SK-N-SH treated with all-trans-retinoic acid at 6 μM for 48 hours (cell line): ENCODE results near the gene SFXN5.

ENCODE experiments used
- ATAC-seq: fragments of 200-7000 bp; cut with Tn5 transposase; 3 replicates; pipeline ENCODE4 v1.9.1; 2020; ENCODE audit warnings: mild to moderate bottlenecking, moderate library complexity
- ARNTL ChIP-seq: fragments of 450-650 bp; formaldehyde crosslinking; IDR thresholded peaks from 2 replicates; pipeline ENCODE4 v1.5.0; 2020; ENCODE audit warnings: low read depth, mild to moderate bottlenecking, moderate library complexity, borderline replicate concordance
- BACH2 ChIP-seq: fragments of 250-450 bp; sonication (Bioruptor Pico); IDR thresholded peaks from 2 replicates; pipeline ENCODE4 v1.9.0; 2021; ENCODE audit warnings: mild to moderate bottlenecking, borderline replicate concordance
- CSDC2 ChIP-seq: fragments of 250-450 bp; sonication (Bioruptor Pico); IDR thresholded peaks from 2 replicates; pipeline ENCODE4 v1.5.0; 2020; ENCODE audit warnings: mild to moderate bottlenecking, moderate library complexity
- ESRRG ChIP-seq: fragments of 250-450 bp; sonication (Bioruptor Pico); IDR thresholded peaks from 2 replicates; pipeline ENCODE4 v1.6.1; 2021; ENCODE audit warnings: mild to moderate bottlenecking
- GLIS3 ChIP-seq: fragments of 250-450 bp; sonication (Bioruptor Pico); IDR thresholded peaks from 2 replicates; pipeline ENCODE4 v1.5.0; 2020; ENCODE audit warnings: mild to moderate bottlenecking, moderate library complexity
- ISL1 ChIP-seq: fragments of 250-450 bp; sonication (Bioruptor Pico); IDR thresholded peaks from 2 replicates; pipeline ENCODE4 v2.1.2; 2022; ENCODE audit warnings: mild to moderate bottlenecking, moderate library complexity
- OSR1 ChIP-seq: fragments of 250-450 bp; sonication (Bioruptor Pico); IDR thresholded peaks from 2 replicates; pipeline ENCODE4 v1.8.0; 2022; ENCODE audit warnings: moderate library complexity, mild to moderate bottlenecking, inconsistent platforms
- PPARA ChIP-seq: fragments of 250-450 bp; sonication (Bioruptor Pico); IDR thresholded peaks from 2 replicates; pipeline ENCODE4 v1.5.0; 2020; ENCODE audit warnings: mild to moderate bottlenecking, borderline replicate concordance
- RARB ChIP-seq: fragments of 250-450 bp; sonication (Bioruptor Pico); IDR thresholded peaks from 2 replicates; pipeline ENCODE4 v1.8.0; 2021; ENCODE audit warnings: mild to moderate bottlenecking, moderate library complexity
- SNAI2 ChIP-seq: fragments of 250-450 bp; sonication (Bioruptor Pico); IDR thresholded peaks from 2 replicates; pipeline ENCODE4 v1.5.0; 2020; ENCODE audit warnings: mild to moderate bottlenecking, moderate library complexity
- TCF4 ChIP-seq: fragments of 250-450 bp; sonication (Bioruptor Pico); IDR thresholded peaks from 2 replicates; pipeline ENCODE4 v1.8.0; 2021; ENCODE audit warnings: mild to moderate bottlenecking, moderate library complexity, borderline replicate concordance
- TOX ChIP-seq: fragments of 250-450 bp; sonication (Bioruptor Pico); IDR thresholded peaks from 2 replicates; pipeline ENCODE4 v1.8.0; 2021; ENCODE audit warnings: mild to moderate bottlenecking, moderate library complexity, borderline replicate concordance
- ZFP3 ChIP-seq: fragments of 250-450 bp; sonication (Bioruptor Pico); IDR thresholded peaks from 2 replicates; pipeline ENCODE4 v1.5.0; 2020; ENCODE audit warnings: mild to moderate bottlenecking, moderate library complexity
- ZFP30 ChIP-seq: fragments of 450-650 bp; formaldehyde crosslinking; IDR thresholded peaks from 2 replicates; pipeline ENCODE4 v1.5.0; 2022; ENCODE audit warnings: mild to moderate bottlenecking, moderate library complexity
- ZNF565 ChIP-seq: fragments of 450-650 bp; formaldehyde crosslinking; conservative IDR thresholded peaks from 2 replicates; pipeline ENCODE4 v1.5.0; 2020; ENCODE audit warnings: low read depth, mild to moderate bottlenecking, moderate library complexity
- ZNF70 ChIP-seq: fragments of 450-650 bp; formaldehyde crosslinking; IDR thresholded peaks from 2 replicates; pipeline ENCODE4 v1.5.0; 2020; ENCODE audit warnings: mild to moderate bottlenecking, moderate library complexity
- ZNF8 ChIP-seq: fragments of 450-650 bp; formaldehyde crosslinking; IDR thresholded peaks from 2 replicates; pipeline ENCODE4 v1.5.0; 2020; ENCODE audit warnings: mild to moderate bottlenecking, moderate library complexity
- TF ChIP-seq, protein P1 (sequence below): fragments of 250-450 bp; sonication (Bioruptor Pico); IDR thresholded peaks from 2 replicates; pipeline ENCODE4 v1.5.1; 2020; ENCODE audit warnings: low read depth, mild to moderate bottlenecking, moderate library complexity
- TF ChIP-seq, protein P2 (sequence below): fragments of 250-450 bp; sonication (Bioruptor Pico); IDR thresholded peaks from 2 replicates; pipeline ENCODE4 v1.8.0; 2021; ENCODE audit warnings: low read depth, mild to moderate bottlenecking, moderate library complexity, borderline replicate concordance
- TF ChIP-seq, protein P3 (sequence below): fragments of 250-450 bp; sonication (Bioruptor Pico); IDR thresholded peaks from 2 replicates; pipeline ENCODE4 v1.5.1; 2021; ENCODE audit warnings: mild to moderate bottlenecking, moderate library complexity
- TF ChIP-seq, protein P4 (sequence below): fragments of 250-450 bp; sonication (Bioruptor Pico); IDR thresholded peaks from 2 replicates; pipeline ENCODE4 v1.8.0; 2020; ENCODE audit warnings: mild to moderate bottlenecking, moderate library complexity, borderline replicate concordance
- TF ChIP-seq, protein P5 (sequence below): fragments of 250-450 bp; sonication (Bioruptor Pico); IDR thresholded peaks from 2 replicates; pipeline ENCODE4 v1.5.0; 2020; ENCODE audit warnings: mild to moderate bottlenecking, moderate library complexity

Gene SFXN5

DNA sequence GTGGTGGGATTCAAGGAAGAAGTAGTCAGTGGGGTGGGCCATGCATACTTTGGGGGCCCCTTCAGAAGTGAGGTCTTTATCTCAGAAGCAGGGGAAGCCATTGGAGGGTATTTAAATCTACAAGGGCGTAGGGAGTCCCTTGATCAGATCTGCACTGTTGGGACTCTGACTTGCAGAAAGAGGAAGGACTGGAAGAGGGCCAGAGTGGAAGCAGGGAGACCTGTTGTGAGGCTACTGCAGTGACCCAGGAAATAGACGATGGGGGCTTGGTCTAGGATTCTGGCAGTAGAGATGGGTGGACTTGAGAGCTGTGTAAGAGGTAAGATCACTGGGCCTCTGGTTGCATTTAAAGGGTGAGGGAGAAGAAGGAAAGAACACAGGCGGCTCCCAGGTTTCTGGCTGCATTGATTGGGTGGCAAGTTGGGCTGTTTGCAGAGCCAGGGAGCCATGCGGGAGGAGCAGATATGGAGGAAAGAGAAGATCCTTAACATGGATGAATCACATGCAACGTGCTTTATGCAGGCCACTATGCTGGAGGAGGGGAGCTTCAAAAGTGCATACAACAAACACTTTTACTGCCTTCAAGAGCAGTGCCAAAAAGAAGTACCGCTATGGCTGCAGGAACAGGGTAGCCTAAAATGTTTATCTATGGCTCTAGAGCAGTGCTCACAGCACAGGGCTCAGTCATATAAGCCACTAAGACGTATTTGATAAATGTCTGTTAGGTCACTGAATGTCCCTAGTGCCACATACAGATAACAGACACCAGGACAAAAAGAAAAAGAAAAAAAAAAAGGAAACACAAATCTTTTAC is 2.3 kb downstream of the SFXN5 start:
- ATAC-seq = no peak
- no peak for TF ChIP-seq PPARA (CRISPR knock-in tag)
- TF ChIP-seq ZFP3 (CRISPR knock-in tag) = no peak
- no peak for TF ChIP-seq ZNF565
- TF ChIP-seq, protein P1, sequence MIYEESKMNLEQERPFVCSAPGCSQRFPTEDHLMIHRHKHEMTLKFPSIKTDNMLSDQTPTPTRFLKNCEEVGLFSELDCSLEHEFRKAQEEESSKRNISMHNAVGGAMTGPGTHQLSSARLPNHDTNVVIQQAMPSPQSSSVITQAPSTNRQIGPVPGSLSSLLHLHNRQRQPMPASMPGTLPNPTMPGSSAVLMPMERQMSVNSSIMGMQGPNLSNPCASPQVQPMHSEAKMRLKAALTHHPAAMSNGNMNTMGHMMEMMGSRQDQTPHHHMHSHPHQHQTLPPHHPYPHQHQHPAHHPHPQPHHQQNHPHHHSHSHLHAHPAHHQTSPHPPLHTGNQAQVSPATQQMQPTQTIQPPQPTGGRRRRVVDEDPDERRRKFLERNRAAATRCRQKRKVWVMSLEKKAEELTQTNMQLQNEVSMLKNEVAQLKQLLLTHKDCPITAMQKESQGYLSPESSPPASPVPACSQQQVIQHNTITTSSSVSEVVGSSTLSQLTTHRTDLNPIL (CRISPR knock-in tag) = no peak
- TF ChIP-seq, protein P2, sequence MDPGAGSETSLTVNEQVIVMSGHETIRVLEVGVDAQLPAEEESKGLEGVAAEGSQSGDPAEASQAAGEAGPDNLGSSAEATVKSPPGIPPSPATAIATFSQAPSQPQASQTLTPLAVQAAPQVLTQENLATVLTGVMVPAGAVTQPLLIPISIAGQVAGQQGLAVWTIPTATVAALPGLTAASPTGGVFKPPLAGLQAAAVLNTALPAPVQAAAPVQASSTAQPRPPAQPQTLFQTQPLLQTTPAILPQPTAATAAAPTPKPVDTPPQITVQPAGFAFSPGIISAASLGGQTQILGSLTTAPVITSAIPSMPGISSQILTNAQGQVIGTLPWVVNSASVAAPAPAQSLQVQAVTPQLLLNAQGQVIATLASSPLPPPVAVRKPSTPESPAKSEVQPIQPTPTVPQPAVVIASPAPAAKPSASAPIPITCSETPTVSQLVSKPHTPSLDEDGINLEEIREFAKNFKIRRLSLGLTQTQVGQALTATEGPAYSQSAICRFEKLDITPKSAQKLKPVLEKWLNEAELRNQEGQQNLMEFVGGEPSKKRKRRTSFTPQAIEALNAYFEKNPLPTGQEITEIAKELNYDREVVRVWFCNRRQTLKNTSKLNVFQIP (CRISPR knock-in tag) = no peak

DNA sequence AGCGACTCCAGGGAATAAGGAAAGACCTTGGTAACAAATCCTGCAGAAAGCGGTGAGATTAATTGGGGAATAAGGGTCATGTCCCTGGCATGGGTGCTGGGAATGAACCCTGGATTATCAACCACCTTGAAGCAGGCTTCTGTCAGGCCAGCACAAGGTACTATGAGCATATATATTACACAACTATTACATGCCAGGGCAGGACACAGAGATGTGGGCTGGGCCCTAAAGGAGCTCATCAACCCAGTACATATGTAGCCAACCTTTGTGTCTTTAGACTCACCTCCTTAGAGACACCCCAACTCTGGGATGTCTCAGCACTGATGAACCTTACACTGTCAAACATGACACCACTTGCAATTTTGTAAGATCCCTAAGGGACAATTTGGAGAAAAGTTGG is 3.4 kb downstream of the SFXN5 start:
- TF ChIP-seq GLIS3 (CRISPR knock-in tag) (no peak), ZNF70 (no peak), ZNF8 (CRISPR knock-in tag) (no peak), OSR1 (CRISPR knock-in tag) (no peak), BACH2 (no peak), ZFP3 (CRISPR knock-in tag) (no peak), ZNF565 (no peak), ZFP30 (CRISPR knock-in tag) (no peak), TCF4 (no peak), SNAI2 (CRISPR knock-in tag) (no peak), ESRRG (CRISPR knock-in tag) (no peak), TOX (CRISPR knock-in tag) (no peak), ARNTL (CRISPR knock-in tag) (no peak), ISL1 (CRISPR knock-in tag) (no peak), CSDC2 (CRISPR knock-in tag) (no peak), RARB (no peak)
- TF ChIP-seq, protein P3, sequence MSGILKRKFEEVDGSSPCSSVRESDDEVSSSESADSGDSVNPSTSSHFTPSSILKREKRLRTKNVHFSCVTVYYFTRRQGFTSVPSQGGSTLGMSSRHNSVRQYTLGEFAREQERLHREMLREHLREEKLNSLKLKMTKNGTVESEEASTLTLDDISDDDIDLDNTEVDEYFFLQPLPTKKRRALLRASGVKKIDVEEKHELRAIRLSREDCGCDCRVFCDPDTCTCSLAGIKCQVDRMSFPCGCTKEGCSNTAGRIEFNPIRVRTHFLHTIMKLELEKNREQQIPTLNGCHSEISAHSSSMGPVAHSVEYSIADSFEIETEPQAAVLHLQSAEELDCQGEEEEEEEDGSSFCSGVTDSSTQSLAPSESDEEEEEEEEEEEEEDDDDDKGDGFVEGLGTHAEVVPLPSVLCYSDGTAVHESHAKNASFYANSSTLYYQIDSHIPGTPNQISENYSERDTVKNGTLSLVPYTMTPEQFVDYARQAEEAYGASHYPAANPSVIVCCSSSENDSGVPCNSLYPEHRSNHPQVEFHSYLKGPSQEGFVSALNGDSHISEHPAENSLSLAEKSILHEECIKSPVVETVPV (CRISPR knock-in tag) = no peak
- TF ChIP-seq, protein P4, sequence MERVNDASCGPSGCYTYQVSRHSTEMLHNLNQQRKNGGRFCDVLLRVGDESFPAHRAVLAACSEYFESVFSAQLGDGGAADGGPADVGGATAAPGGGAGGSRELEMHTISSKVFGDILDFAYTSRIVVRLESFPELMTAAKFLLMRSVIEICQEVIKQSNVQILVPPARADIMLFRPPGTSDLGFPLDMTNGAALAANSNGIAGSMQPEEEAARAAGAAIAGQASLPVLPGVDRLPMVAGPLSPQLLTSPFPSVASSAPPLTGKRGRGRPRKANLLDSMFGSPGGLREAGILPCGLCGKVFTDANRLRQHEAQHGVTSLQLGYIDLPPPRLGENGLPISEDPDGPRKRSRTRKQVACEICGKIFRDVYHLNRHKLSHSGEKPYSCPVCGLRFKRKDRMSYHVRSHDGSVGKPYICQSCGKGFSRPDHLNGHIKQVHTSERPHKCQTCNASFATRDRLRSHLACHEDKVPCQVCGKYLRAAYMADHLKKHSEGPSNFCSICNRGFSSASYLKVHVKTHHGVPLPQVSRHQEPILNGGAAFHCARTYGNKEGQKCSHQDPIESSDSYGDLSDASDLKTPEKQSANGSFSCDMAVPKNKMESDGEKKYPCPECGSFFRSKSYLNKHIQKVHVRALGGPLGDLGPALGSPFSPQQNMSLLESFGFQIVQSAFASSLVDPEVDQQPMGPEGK (CRISPR knock-in tag) = no peak
- TF ChIP-seq, protein P2 (CRISPR knock-in tag) = no peak
- TF ChIP-seq, protein P5, sequence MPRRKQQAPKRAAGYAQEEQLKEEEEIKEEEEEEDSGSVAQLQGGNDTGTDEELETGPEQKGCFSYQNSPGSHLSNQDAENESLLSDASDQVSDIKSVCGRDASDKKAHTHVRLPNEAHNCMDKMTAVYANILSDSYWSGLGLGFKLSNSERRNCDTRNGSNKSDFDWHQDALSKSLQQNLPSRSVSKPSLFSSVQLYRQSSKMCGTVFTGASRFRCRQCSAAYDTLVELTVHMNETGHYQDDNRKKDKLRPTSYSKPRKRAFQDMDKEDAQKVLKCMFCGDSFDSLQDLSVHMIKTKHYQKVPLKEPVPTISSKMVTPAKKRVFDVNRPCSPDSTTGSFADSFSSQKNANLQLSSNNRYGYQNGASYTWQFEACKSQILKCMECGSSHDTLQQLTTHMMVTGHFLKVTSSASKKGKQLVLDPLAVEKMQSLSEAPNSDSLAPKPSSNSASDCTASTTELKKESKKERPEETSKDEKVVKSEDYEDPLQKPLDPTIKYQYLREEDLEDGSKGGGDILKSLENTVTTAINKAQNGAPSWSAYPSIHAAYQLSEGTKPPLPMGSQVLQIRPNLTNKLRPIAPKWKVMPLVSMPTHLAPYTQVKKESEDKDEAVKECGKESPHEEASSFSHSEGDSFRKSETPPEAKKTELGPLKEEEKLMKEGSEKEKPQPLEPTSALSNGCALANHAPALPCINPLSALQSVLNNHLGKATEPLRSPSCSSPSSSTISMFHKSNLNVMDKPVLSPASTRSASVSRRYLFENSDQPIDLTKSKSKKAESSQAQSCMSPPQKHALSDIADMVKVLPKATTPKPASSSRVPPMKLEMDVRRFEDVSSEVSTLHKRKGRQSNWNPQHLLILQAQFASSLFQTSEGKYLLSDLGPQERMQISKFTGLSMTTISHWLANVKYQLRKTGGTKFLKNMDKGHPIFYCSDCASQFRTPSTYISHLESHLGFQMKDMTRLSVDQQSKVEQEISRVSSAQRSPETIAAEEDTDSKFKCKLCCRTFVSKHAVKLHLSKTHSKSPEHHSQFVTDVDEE (CRISPR knock-in tag) = no peak

More for the DNA sequence above, 3.4 kb downstream of the SFXN5 start:
- no peak for ATAC-seq
